Myometrial cell (primary cell): Measurements from ENCODE around the gene PLEKHM1. TPM values are rescaled to one million over a fixed set of nuclear protein-coding genes. Genes with fewer than 3 reads are reported as not detected.

Source experiments
- total RNA-seq: library from RNA; depleted of rRNA; stranded (reverse); fragments of >200 nt; gene quantifications from 2 replicates; pipeline ENCODE4 v1.2.3, GENCODE V29; 2015

Gene PLEKHM1
- 18.7 and 36.3 TPM in 2 replicates for total RNA-seq

DNA sequence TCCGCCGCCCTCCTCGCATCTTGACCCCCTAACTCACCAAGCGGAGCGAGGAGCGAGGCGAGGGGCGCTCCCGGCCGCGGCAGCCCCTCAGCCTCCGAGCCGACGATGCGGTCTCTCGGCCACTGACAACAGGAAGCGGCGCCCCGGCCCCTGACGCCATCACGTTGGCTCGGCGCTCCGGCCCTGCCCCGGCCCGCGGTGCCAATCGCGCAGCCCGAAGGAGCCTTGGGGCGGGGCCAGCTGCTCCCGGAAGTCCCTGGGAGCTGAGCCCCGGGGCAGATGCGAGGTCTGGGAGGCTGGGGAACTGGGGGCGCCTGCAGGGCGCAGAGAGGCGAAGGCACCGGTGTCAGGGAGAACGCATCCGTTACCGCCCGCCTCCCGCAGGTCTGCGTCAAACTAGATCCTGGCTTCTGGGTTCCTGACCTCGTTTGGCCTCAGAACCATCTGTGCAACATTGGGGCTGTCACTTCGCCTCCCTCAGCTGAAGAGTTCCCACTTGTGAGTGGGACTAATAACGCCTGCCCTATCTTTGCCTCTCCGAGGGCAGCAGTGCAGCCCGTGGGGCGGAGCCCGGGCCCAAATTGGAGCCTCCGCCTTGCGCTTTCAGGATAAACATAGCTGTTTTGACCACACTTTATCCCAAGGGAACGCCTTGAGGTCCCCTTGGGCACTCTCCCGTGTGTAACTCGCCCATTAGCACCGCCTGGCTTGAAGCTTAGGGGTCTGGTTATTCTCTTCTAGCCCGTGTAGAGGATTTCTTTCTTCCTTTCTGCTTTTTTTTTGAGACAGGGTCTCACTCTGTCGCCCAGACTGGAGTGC lies at the start of gene PLEKHM1:
TSS of gene PLEKHM1 (minus strand) at position 107 of the 819 bp plus-strand sequence. CDS start 8,237 bp downstream, outside the sequence.

DNA sequence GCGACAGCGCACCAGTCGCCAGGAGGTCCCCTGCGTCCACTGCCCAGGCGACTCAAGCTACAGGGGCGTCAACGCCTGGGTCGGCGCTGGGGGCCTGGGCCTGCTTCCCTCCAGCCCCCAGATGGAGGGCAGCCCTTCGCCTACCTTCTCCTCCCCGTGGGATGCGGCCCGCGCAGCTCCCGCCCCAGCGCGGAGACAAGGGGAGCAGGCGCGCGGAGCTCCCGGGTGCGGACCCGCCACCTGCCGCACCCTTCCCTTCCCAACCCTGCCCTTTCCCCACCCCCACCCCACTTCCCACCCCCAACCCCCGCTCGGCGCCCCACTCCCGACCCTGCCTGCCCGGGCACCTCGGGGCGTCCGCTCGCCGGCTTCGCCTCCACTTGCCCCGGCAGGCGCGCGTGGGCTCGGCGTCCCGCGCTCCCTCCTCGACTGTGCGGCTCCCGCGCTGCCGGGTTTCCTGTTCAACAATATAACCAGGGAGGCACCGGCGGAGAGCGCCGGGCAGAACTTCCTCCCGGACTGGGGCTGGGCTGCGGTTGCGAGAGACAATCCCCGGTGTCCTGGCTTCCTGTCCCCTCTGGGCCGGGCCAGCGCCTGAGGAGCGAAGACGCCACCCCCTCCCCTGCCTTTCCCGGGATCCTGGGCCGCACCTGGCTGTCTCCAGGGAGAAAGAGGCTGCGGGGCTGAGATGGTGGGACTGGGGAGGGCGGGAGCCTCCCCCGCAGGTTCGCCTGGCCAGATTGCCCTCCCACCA lies 57.9 kb downstream of the PLEKHM1 start, which contains the start of gene ARHGAP27:
TSS of gene ARHGAP27 (minus strand) at position 466 of the 754 bp plus-strand sequence. CDS start 2,591 bp downstream, outside the sequence.

Other genes with a start within 250 kb of the PLEKHM1 start
- gene SPATA32, start 228.6 kb downstream of the PLEKHM1 start, total RNA-seq, result not detected in 2 replicates
- 8.7 and 11.2 TPM in 2 replicates for gene MAP3K14, start 173.7 kb downstream of the PLEKHM1 start, total RNA-seq
- gene ARHGAP27, start 57.9 kb downstream of the PLEKHM1 start, total RNA-seq, result 0.89 and 1.4 TPM in 2 replicates